ENCODE data around the gene H1-8.

GRCh38 chr3:129519449-129519848 lies 23.5 kb upstream of the H1-8 start:
- no peak for TF ChIP-seq CTCF (IDR thresholded peaks at IDR 0.05)
- TF ChIP-seq POLR2A (IDR thresholded peaks at IDR 0.05) = no peak
